Dermis lymphatic vessel endothelial cell (primary cell): ENCODE measurements around the gene HDDC2. TPM values are rescaled to one million over a fixed set of nuclear protein-coding genes. Genes with fewer than 3 reads are reported as not detected.

Experiments
- total RNA-seq: library from RNA; depleted of rRNA; stranded (reverse); fragments of >200 nt; gene quantifications from 2 replicates; pipeline ENCODE4 v1.2.1, GENCODE V29; 2014

HDDC2 gene, protein sequence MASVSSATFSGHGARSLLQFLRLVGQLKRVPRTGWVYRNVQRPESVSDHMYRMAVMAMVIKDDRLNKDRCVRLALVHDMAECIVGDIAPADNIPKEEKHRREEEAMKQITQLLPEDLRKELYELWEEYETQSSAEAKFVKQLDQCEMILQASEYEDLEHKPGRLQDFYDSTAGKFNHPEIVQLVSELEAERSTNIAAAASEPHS
- 3.3 and 3.8 TPM in 2 replicates for total RNA-seq

GRCh38 chr6:125301435-125302391 is at the start of gene HDDC2:
Gene HDDC2, minus strand, starts transcription at chr6:125301967. Its CDS starts 35 bp downstream, at chr6:125301932.

Other genes starting within 250 kb of the HDDC2 start
- gene TPD52L1, start 148.2 kb downstream of the HDDC2 start, total RNA-seq: 1.1 and 1.9 TPM in 2 replicates